Camera-type eye (tissue), 1 donor: Measurements from ENCODE around the gene LBHD1. TPM values are rescaled to one million over a fixed set of nuclear protein-coding genes. Genes with fewer than 3 reads are reported as not detected.

Source experiments
- total RNA-seq: library from RNA; depleted of rRNA; stranded (reverse); fragments of >200 nt; gene quantifications from one replicate; pipeline ENCODE4 v1.2.3, GENCODE V29; 2014

The LBHD1 gene
- 6.0 TPM for total RNA-seq

GRCh38 chr11:62671608-62672389, at the start of gene LBHD1, which contains the start of gene UQCC3:
TSS of gene LBHD1 (minus strand) at chr11:62672267. CDS start at chr11:62670031, 2,236 bp downstream.
TSS of gene UQCC3 (plus strand) at chr11:62671673. CDS start at chr11:62671746, 73 bp downstream.

GRCh38 chr11:62707277-62707861, 35.3 kb upstream of the LBHD1 start, which contains the start of the genes BSCL2 and GNG3:
TSS of gene BSCL2 (minus strand) at chr11:62707424. CDS start at chr11:62707195, 229 bp downstream.
TSS of gene GNG3 (plus strand) at chr11:62707676. CDS start at chr11:62708296, 620 bp downstream.

GRCh38 chr11:62689421-62690183, 17.5 kb upstream of the LBHD1 start, which contains the start of gene LRRN4CL:
TSS of gene LRRN4CL (minus strand) at chr11:62689530. CDS start at chr11:62688508, 1,022 bp downstream.

GRCh38 chr11:62678770-62679696, 7.0 kb upstream of the LBHD1 start, which contains the start of gene UBXN1:
TSS of gene UBXN1 (minus strand) at chr11:62679073. CDS start at chr11:62678923, 150 bp downstream.

GRCh38 chr11:62665075-62665598, 6.9 kb downstream of the LBHD1 start, which contains the start of the genes C11orf98 and CSKMT:
TSS of gene C11orf98 (minus strand) at chr11:62665210. CDS start at chr11:62665169, 41 bp downstream.
TSS of gene CSKMT (plus strand) at chr11:62665312. CDS start at chr11:62665880, 568 bp downstream.

GRCh38 chr11:62645946-62646824, 25.9 kb downstream of the LBHD1 start, which contains the start of gene GANAB:
TSS of gene GANAB (minus strand) at chr11:62646613. CDS start at chr11:62646599, 14 bp downstream.

GRCh38 chr11:62621567-62622470, 50.2 kb downstream of the LBHD1 start, which contains the start of gene B3GAT3:
TSS of gene B3GAT3 (minus strand) at chr11:62621986. CDS start at chr11:62621947, 39 bp downstream.

Other genes starting within 250 kb of the LBHD1 start
- 410 TPM for gene AHNAK, start 125.5 kb downstream of the LBHD1 start, total RNA-seq
- gene EEF1G, start 98.4 kb downstream of the LBHD1 start, total RNA-seq = 1,400 TPM
- 13.4 TPM for gene TUT1, start 80.7 kb downstream of the LBHD1 start, total RNA-seq
- gene MTA2, start 70.4 kb downstream of the LBHD1 start, total RNA-seq = 81.5 TPM
- gene EML3, start 59.5 kb downstream of the LBHD1 start, total RNA-seq = 43.8 TPM
- gene ROM1, start 59.0 kb downstream of the LBHD1 start, total RNA-seq = 86.4 TPM
- 36.8 TPM for gene B3GAT3, start 50.3 kb downstream of the LBHD1 start, total RNA-seq
- 175 TPM for gene GANAB, start 25.7 kb downstream of the LBHD1 start, total RNA-seq
- gene INTS5, start 19.0 kb downstream of the LBHD1 start, total RNA-seq = 22.4 TPM
- 29.7 TPM for gene C11orf98, start 7.1 kb downstream of the LBHD1 start, total RNA-seq
- 4.7 TPM for gene CSKMT, start 7.0 kb downstream of the LBHD1 start, total RNA-seq
- gene UQCC3, start 594 bp downstream of the LBHD1 start, total RNA-seq = 6.5 TPM
- gene UBXN1, start 6.8 kb upstream of the LBHD1 start, total RNA-seq = 88.9 TPM
- gene LRRN4CL, start 17.3 kb upstream of the LBHD1 start, total RNA-seq = 12.4 TPM
- 44.1 TPM for gene BSCL2, start 35.2 kb upstream of the LBHD1 start, total RNA-seq
- 3.0 TPM for gene GNG3, start 35.4 kb upstream of the LBHD1 start, total RNA-seq
- 27.4 TPM for gene HNRNPUL2, start 55.2 kb upstream of the LBHD1 start, total RNA-seq
- 19.2 TPM for gene TTC9C, start 56.2 kb upstream of the LBHD1 start, total RNA-seq
- 15.2 TPM for gene ZBTB3, start 81.9 kb upstream of the LBHD1 start, total RNA-seq
- 58.8 TPM for gene POLR2G, start 89.3 kb upstream of the LBHD1 start, total RNA-seq
- gene TAF6L, start 99.1 kb upstream of the LBHD1 start, total RNA-seq = 20.5 TPM
- 20.0 TPM for gene TMEM179B, start 115.1 kb upstream of the LBHD1 start, total RNA-seq
- gene TMEM223, start 119.7 kb upstream of the LBHD1 start, total RNA-seq = 19.8 TPM
- 67.8 TPM for gene NXF1, start 133.2 kb upstream of the LBHD1 start, total RNA-seq
- 38.0 TPM for gene STX5, start 159.8 kb upstream of the LBHD1 start, total RNA-seq
- not detected for gene TEX54, start 160.6 kb upstream of the LBHD1 start, total RNA-seq
- 25.9 TPM for gene WDR74, start 167.3 kb upstream of the LBHD1 start, total RNA-seq
- gene SLC3A2, start 208.6 kb upstream of the LBHD1 start, total RNA-seq = 115 TPM
- gene CHRM1, start 249.1 kb upstream of the LBHD1 start, total RNA-seq = 0.71 TPM